Tibial nerve (tissue), 4 donors: ENCODE data around the gene GGNBP2.

Experiments used
- EP300 ChIP-seq, 2 donors: sonication (generic); formaldehyde crosslinking; IDR thresholded peaks; one replicate each; pipeline ENCODE4 v1.6.1; 2017; ENCODE audit warnings: antibody characterized with exemption in 2 of 2, mild to moderate bottlenecking in 1 of 2
- POLR2A ChIP-seq, 2 donors: fragments of 450-650 bp; IDR thresholded peaks; one replicate each; pipeline ENCODE4 v1.6.1; 2017; ENCODE audit warnings: antibody characterized with exemption in 2 of 2, mild to moderate bottlenecking in 2 of 2, moderate library complexity in 2 of 2
- TF ChIP-seq, protein P1 (sequence below), 5 experiments: fragments of 200-600 bp in 3 of 5; fragments of 450-650 bp in 2 of 5; sonication (generic) in 3 of 5; IDR thresholded peaks; one replicate each; pipeline ENCODE4 v1.5.1; 2016 to 2019; ENCODE audit warnings: antibody characterized with exemption in 5 of 5, mild to moderate bottlenecking in 3 of 5, moderate library complexity in 2 of 5

DNA sequence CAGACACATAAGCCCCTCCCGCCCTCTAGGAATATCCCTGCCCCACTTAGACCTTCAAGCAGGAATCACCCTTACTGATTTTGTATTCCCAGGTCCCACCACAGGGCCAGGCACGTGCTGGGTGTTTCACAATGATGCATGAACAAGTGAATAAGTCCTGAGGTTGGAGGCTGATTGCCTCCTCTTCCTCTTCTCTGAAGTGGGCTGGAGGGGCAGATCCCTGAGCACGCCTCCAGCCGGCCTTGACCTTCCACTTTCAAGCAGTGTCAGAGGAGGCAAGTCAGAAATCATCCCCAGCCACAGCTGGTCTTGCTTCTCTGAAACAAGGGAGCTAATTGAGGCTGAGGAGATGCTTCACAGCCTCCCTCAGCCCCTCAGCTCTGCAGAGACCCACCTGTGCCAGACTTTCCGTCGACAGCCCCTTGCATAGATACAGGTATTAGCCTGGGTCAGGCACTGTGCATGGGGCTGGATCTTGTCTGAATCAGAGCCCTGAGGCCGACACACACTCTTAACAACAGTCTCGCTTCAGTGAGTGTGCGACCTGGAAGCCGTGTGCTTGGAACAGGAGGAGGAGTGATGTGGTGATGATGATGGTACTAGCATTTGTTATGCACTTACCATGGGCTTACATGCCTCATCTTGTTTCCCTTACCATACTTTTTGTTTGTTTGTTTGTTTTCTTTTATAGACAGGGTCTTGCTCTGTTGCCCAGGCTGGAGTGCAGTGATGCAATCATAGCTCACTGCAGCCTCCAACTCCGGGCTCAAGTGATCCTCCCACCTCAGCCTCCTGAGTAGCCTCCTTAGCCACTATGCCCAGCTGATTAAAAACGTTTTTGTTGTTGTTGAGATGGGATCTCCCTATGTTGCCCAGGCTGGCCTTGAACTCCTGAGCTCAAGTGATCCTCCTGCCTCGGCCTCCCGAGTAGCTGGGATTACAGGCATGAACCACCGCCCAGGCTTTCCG, 71.6 kb downstream of the GGNBP2 start:
- TF ChIP-seq, protein P1, sequence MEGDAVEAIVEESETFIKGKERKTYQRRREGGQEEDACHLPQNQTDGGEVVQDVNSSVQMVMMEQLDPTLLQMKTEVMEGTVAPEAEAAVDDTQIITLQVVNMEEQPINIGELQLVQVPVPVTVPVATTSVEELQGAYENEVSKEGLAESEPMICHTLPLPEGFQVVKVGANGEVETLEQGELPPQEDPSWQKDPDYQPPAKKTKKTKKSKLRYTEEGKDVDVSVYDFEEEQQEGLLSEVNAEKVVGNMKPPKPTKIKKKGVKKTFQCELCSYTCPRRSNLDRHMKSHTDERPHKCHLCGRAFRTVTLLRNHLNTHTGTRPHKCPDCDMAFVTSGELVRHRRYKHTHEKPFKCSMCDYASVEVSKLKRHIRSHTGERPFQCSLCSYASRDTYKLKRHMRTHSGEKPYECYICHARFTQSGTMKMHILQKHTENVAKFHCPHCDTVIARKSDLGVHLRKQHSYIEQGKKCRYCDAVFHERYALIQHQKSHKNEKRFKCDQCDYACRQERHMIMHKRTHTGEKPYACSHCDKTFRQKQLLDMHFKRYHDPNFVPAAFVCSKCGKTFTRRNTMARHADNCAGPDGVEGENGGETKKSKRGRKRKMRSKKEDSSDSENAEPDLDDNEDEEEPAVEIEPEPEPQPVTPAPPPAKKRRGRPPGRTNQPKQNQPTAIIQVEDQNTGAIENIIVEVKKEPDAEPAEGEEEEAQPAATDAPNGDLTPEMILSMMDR (IDR thresholded peaks at IDR 0.05), result no peak
- no peak for TF ChIP-seq POLR2A (IDR thresholded peaks at IDR 0.05)
- no peak for TF ChIP-seq EP300 (IDR thresholded peaks at IDR 0.05)
